HG03175 (cell line): ENCODE measurements around the gene TRIM46.
"Not testable (repeated sequence)": the region's sequence is repeated elsewhere in the genome, so short reads cannot be mapped to it uniquely, and the experiment has no call there.

ENCODE experiments used
- ATAC-seq: cut with Tn5 transposase; IDR thresholded peaks from one replicate; pipeline ENCODE4 v1.9.1; 2021; ENCODE audit warnings: mild to moderate bottlenecking, moderate library complexity; ENCODE audit not compliant: unreplicated experiment

Gene TRIM46

GRCh38 chr1:155186067-155186793 is 12.6 kb downstream of the TRIM46 start:
- no peak for ATAC-seq

GRCh38 chr1:155186794-155187455 is 13.3 kb downstream of the TRIM46 start:
- ATAC-seq, result no peak

GRCh38 chr1:155187456-155187891 is 13.8 kb downstream of the TRIM46 start:
- ATAC-seq, result no peak

- ATAC-seq, result no peak
These were observed 14.6 kb downstream of the TRIM46 start for GRCh38 chr1:155188268-155188667.

- ATAC-seq, result not testable (repeated sequence)
These were observed 16.3 kb downstream of the TRIM46 start for GRCh38 chr1:155189926-155190325.

- no peak for ATAC-seq
These were observed 18.3 kb downstream of the TRIM46 start for GRCh38 chr1:155191904-155192303.

- ATAC-seq, result no peak
These were observed 19.0 kb downstream of the TRIM46 start for GRCh38 chr1:155192346-155193274.

- ATAC-seq, result peak; percentile 67
These were observed 19.8 kb downstream of the TRIM46 start for GRCh38 chr1:155193275-155193990.

- not testable (repeated sequence) for ATAC-seq
These were observed 20.3 kb downstream of the TRIM46 start for GRCh38 chr1:155193991-155194240.

GRCh38 chr1:155195201-155196102 is 21.8 kb downstream of the TRIM46 start:
- ATAC-seq, result no peak

- no peak for ATAC-seq
These were observed 22.6 kb downstream of the TRIM46 start for GRCh38 chr1:155196103-155196892.

GRCh38 chr1:155196893-155197638 is 23.4 kb downstream of the TRIM46 start:
- no peak for ATAC-seq

- no peak for ATAC-seq
These were observed 24.4 kb downstream of the TRIM46 start for GRCh38 chr1:155197901-155198546.

GRCh38 chr1:155198547-155198906 is 24.9 kb downstream of the TRIM46 start:
- ATAC-seq, result no peak

GRCh38 chr1:155199792-155200191 is 26.1 kb downstream of the TRIM46 start:
- no peak for ATAC-seq

- no peak for ATAC-seq
These were observed 27.3 kb downstream of the TRIM46 start for GRCh38 chr1:155200920-155201319.

- no peak for ATAC-seq
These were observed 28.5 kb downstream of the TRIM46 start for GRCh38 chr1:155202198-155202597.
